Measurements from ENCODE around the gene STAT5A.

- TF ChIP-seq CTCF (IDR thresholded peaks at IDR 0.05) (no peak), POLR2A (IDR thresholded peaks at IDR 0.05) (no peak)
Measured at GRCh38 chr17:42321555-42321954, 33.3 kb downstream of the STAT5A start.

Data from thyroid gland (tissue), 4 donors.